ENCODE measurements around the gene MRPL49. TPM values are rescaled to one million over a fixed set of nuclear protein-coding genes. Genes with fewer than 3 reads are reported as not detected.

MRPL49 gene
- total RNA-seq, 4 donors from 2014 or later: 48.0 to 68.5 (median 61.7) TPM

DNA sequence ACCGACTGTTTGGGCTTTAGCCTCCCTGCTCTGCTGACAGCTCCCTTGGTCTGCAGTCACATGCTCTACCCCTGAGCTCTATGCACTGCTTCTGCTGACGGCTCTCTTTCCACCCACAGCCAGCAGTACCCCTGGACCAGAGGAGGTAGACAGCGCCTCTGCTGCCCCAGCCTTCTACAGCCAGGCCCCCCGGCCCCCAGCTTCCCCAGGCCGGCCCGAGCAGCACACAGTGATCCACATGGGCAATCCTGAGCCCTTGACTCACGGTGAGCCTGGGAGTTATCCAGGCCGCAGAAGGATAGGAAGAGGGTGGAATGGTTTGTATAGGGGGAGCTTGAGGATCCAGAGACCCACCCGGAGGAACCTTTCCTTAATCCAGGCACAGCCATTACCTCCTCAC lies 35.3 kb upstream of the MRPL49 start:
- no peak for DNase-seq (ENCODE audit: low spot score in 2 of 2)
- WGBS: 96% methylated on average over 4 of the region's 9 CpGs
- H3K4me1 ChIP-seq: peaks cover 16% of the 10 kb centered on the region
- peaks cover 36% of the 10 kb centered on the region for H3K36me3 ChIP-seq
- no peaks in the 10 kb centered on the region for H3K9me3 ChIP-seq
- no peak overlapping the region for H3K27ac ChIP-seq
- no peak overlapping the region for H3K4me3 ChIP-seq
- no peak for TF ChIP-seq POLR2AphosphoS5 (IDR thresholded peaks at IDR 0.05)
- TF ChIP-seq, protein P1, sequence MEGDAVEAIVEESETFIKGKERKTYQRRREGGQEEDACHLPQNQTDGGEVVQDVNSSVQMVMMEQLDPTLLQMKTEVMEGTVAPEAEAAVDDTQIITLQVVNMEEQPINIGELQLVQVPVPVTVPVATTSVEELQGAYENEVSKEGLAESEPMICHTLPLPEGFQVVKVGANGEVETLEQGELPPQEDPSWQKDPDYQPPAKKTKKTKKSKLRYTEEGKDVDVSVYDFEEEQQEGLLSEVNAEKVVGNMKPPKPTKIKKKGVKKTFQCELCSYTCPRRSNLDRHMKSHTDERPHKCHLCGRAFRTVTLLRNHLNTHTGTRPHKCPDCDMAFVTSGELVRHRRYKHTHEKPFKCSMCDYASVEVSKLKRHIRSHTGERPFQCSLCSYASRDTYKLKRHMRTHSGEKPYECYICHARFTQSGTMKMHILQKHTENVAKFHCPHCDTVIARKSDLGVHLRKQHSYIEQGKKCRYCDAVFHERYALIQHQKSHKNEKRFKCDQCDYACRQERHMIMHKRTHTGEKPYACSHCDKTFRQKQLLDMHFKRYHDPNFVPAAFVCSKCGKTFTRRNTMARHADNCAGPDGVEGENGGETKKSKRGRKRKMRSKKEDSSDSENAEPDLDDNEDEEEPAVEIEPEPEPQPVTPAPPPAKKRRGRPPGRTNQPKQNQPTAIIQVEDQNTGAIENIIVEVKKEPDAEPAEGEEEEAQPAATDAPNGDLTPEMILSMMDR (IDR thresholded peaks at IDR 0.05): no peak
- H3K27me3 ChIP-seq: no peaks in the 10 kb centered on the region

DNA sequence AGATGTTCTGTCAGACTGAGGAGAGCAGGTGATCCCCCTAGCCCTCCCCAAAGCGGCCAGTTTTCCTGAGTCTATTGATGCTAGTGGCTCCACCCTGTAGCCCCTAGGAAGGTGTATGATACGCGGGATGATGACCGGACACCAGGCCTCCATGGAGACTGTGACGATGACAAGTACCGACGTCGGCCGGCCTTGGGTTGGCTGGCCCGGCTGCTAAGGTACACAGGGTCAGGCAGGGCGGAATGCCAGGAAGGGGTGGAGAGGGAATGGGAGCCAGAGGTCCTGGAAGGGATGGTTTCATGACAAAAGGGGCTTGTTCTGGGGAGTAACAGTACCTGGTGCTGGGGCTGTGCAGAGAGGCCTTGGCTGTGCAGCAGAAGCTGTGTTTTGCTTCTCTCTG lies 34.9 kb upstream of the MRPL49 start:
- TF ChIP-seq, protein P1 (IDR thresholded peaks at IDR 0.05): no peak
- no peak for TF ChIP-seq EP300 (IDR thresholded peaks at IDR 0.05)
- TF ChIP-seq POLR2AphosphoS5 (IDR thresholded peaks at IDR 0.05): no peak
- no peak for TF ChIP-seq POLR2A (IDR thresholded peaks at IDR 0.05)
- DNase-seq (ENCODE audit: low spot score in 2 of 2): no peak
- peaks cover 36% of the 10 kb centered on the region for H3K36me3 ChIP-seq
- WGBS: 92% methylated on average over 11 of the region's 11 CpGs
- no peaks in the 10 kb centered on the region for H3K9me3 ChIP-seq
- H3K27ac ChIP-seq: no peak overlapping the region
- H3K4me1 ChIP-seq: peaks cover 16% of the 10 kb centered on the region
- no peaks in the 10 kb centered on the region for H3K27me3 ChIP-seq
- H3K4me3 ChIP-seq: no peak overlapping the region

DNA sequence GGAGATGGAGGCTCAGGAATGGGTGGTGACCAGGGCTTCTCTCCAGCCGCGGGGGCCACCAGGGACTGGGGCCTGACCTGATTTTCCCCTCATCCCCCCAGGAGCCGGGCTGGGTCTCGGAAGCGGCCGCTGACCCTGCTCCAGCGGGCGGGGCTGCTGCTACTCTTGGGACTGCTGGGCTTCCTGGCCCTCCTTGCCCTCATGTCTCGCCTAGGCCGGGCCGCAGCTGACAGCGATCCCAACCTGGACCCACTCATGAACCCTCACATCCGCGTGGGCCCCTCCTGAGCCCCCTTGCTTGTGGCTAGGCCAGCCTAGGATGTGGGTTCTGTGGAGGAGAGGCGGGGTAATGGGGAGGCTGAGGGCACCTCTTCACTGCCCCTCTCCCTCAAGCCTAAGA lies 34.3 kb upstream of the MRPL49 start:
- no CpG with 5 or more reads among the region's 15 CpGs for WGBS

DNA sequence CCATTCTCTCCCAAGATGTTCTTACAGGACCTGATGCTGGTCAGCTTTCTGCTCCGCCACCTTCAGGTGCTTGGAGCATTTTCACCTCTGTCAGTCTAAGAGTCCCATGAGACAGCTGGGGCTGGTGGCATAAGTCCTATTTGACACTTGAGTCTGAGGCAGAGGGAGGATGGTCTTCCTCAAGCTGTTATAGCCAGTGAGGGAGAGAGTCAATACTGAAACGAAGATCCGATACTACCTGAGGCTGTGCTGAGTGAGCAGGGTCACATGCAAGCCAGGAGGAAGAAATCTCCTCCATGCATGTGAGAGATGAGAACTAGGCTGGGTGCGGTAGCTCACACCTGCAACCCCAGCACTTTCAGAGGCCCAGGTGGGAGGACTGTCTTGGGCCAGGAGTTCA lies 32.5 kb upstream of the MRPL49 start:
- Histone ChIP-seq H3K4me3 (no peak overlapping the region), H3K27me3 (no peaks in the 10 kb centered on the region), H3K27ac (no peak overlapping the region), H3K4me1 (peaks cover 8% of the 10 kb centered on the region), H3K9me3 (no peaks in the 10 kb centered on the region), H3K36me3 (peaks cover 36% of the 10 kb centered on the region)
- no peak for DNase-seq (ENCODE audit: low spot score in 2 of 2)
- no peak for TF ChIP-seq EP300 (IDR thresholded peaks at IDR 0.05)
- TF ChIP-seq, protein P1 (IDR thresholded peaks at IDR 0.05): no peak
- no peak for TF ChIP-seq POLR2A (IDR thresholded peaks at IDR 0.05)
- TF ChIP-seq POLR2AphosphoS5 (IDR thresholded peaks at IDR 0.05): no peak
- WGBS: 90% methylated on average over 3 of the region's 4 CpGs

More for the DNA sequence above, 34.3 kb upstream of the MRPL49 start:
- no peak for DNase-seq (ENCODE audit: low spot score in 2 of 2)
- H3K27ac ChIP-seq: no peak overlapping the region
- peaks cover 16% of the 10 kb centered on the region for H3K4me1 ChIP-seq
- H3K4me3 ChIP-seq: no peak overlapping the region
- H3K9me3 ChIP-seq: no peaks in the 10 kb centered on the region
- peaks cover 36% of the 10 kb centered on the region for H3K36me3 ChIP-seq
- no peaks in the 10 kb centered on the region for H3K27me3 ChIP-seq
- TF ChIP-seq POLR2AphosphoS5 (IDR thresholded peaks at IDR 0.05) (no peak), POLR2A (IDR thresholded peaks at IDR 0.05) (no peak), EP300 (IDR thresholded peaks at IDR 0.05) (no peak)
- TF ChIP-seq, protein P1 (IDR thresholded peaks at IDR 0.05): no peak

DNA sequence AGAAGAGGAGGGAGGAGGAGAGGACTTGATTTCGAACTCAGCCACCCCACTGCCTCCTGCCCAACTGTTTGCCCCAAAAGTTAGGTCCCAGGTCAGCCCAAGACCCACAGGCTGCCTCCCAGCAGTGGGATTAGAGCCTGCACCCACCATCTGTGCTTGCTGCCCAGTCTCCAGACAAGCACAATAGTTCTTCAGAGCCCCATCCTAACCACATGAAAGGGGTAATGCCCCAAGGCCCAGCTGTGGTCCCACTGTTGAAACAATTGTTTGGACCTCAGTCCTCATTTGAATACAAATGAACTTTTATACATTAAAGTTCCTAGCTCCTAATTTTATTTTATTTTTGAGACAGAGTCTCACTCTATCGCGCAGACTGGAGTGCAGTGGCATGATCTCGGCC lies 31.5 kb upstream of the MRPL49 start:
- Histone ChIP-seq H3K27me3 (no peaks in the 10 kb centered on the region), H3K27ac (no peak overlapping the region), H3K36me3 (peaks cover 36% of the 10 kb centered on the region), H3K9me3 (no peaks in the 10 kb centered on the region), H3K4me3 (no peak overlapping the region), H3K4me1 (peaks cover 2% of the 10 kb centered on the region)
- WGBS: 89% methylated on average over 4 of the region's 4 CpGs
- no peak for TF ChIP-seq POLR2AphosphoS5 (IDR thresholded peaks at IDR 0.05)
- DNase-seq (ENCODE audit: low spot score in 2 of 2): no peak

DNA sequence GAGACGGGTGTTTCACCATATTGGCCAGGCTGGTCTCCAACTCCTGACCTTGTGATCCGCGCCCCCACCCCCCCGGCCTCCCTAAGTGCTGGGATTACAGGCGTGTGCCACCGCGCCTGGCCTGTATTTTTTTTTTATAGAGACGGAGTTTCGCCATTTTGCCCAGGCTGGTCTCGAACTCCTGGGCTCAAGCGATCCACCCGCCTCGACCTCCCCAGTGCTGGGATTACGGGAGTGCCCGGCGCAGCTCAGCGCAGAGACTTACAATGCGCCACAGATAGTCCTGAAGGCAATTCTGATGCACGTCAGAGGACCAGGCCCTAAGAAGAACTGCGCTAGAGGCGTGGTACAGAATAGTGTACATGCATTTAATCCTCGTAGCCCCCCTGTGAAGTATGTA lies 26.7 kb upstream of the MRPL49 start:
- no peaks in the 10 kb centered on the region for H3K36me3 ChIP-seq
- TF ChIP-seq POLR2A (IDR thresholded peaks at IDR 0.05) (no peak), EP300 (IDR thresholded peaks at IDR 0.05) (no peak), POLR2AphosphoS5 (IDR thresholded peaks at IDR 0.05) (no peak)
- TF ChIP-seq, protein P1 (IDR thresholded peaks at IDR 0.05): no peak
- peaks cover 28% of the 10 kb centered on the region for H3K4me1 ChIP-seq
- 77% methylated on average over 22 of the region's 22 CpGs for WGBS
- H3K27me3 ChIP-seq: no peaks in the 10 kb centered on the region
- DNase-seq (ENCODE audit: low spot score in 2 of 2): no peak
- no peaks in the 10 kb centered on the region for H3K9me3 ChIP-seq
- peak overlapping the region; percentile 95 for H3K4me3 ChIP-seq
- peak overlapping the region; percentile 91 for H3K27ac ChIP-seq
